A549 (cell line): Measurements from ENCODE around the gene ACACA. TPM values are rescaled to one million over a fixed set of nuclear protein-coding genes. Genes with fewer than 3 reads are reported as not detected.

Source experiments
- ATAC-seq, 2 experiments: fragments of 200-7000 bp in 1 of 2; fragments of >200 bp in 1 of 2; cut with Nextera tagmentation in 1 of 2; cut with Tn5 transposase in 1 of 2; 3 replicates each; pipeline versions ENCODE4 v1.8.0 to v1.9.1; 2018 to 2020; ENCODE audit warnings: mild to moderate bottlenecking in 1 of 2, moderate library complexity in 1 of 2
- CTCF ChIA-PET: fragments of 300-600 bp; sonication (Branson Sonifier 250); formaldehyde crosslinking; extraction: SDS; loops from one replicate; lab custom pipeline; 2021; ENCODE audit warnings: antibody characterized with exemption, inconsistent platforms; lab: Yijun Ruan, JAX
- POLR2A ChIA-PET: fragments of 350-600 bp; formaldehyde crosslinking; extraction: SDS; loops from one replicate; lab custom pipeline; 2021; ENCODE audit warnings: antibody characterized with exemption, inconsistent platforms; lab: Yijun Ruan, JAX
- DNase-seq, 2 experiments: peaks; one replicate each; pipeline versions ENCODE4 v3.0.0 to v3.0.0-alpha.2; 2011 to 2016; ENCODE audit warnings: low read depth in 1 of 2, low spot score in 1 of 2
- FAIRE-seq: peaks from 2 replicates; lab custom pipeline; 2011; peaks lifted over from hg19 to GRCh38; lab: Jason Lieb, UNC
- H3K27ac ChIP-seq, 2 experiments: fragments of >200 bp; sonication (Bioruptor Twin); formaldehyde crosslinking; 3 replicates each; pipeline ENCODE4 v1.5.1; 2016 to 2017
- H3K4me1 ChIP-seq: fragments of >200 bp; sonication (Bioruptor Twin); formaldehyde crosslinking; 3 replicates; pipeline ENCODE4 v1.6.1; 2016
- H3K4me2 ChIP-seq: fragments of >200 bp; sonication (Bioruptor Twin); formaldehyde crosslinking; 3 replicates; pipeline ENCODE4 v1.6.1; 2016
- H3K4me3 ChIP-seq: fragments of >200 bp; sonication (Bioruptor Twin); formaldehyde crosslinking; 3 replicates; pipeline ENCODE4 v1.5.1; 2016
- H3K9me3 ChIP-seq: fragments of >200 bp; sonication (Bioruptor Twin); formaldehyde crosslinking; 3 replicates; pipeline ENCODE4 v1.6.1; 2016
- BHLHE40 ChIP-seq: IDR thresholded peaks from 2 replicates; pipeline ENCODE4 v1.6.1; 2012; ENCODE audit warnings: low read depth, low read length, inconsistent platforms
- CHD4 ChIP-seq: fragments of 200-600 bp; sonication (generic); IDR thresholded peaks from 2 replicates; pipeline ENCODE4 v1.6.1; 2016; ENCODE audit warnings: antibody characterized with exemption, mild to moderate bottlenecking, borderline replicate concordance
- EHF ChIP-seq: fragments of 250-450 bp; sonication (Bioruptor Pico); IDR thresholded peaks from 2 replicates; pipeline ENCODE4 v1.5.0; 2020; ENCODE audit warnings: mild to moderate bottlenecking
- EHMT2 ChIP-seq: fragments of 200-600 bp; sonication (generic); IDR thresholded peaks from 2 replicates; pipeline ENCODE4 v1.6.1; 2016; ENCODE audit warnings: antibody characterized with exemption, low read depth, mild to moderate bottlenecking, moderate library complexity
- EP300 ChIP-seq, 2 experiments: fragments of >200 bp; sonication (Bioruptor Twin); formaldehyde crosslinking; IDR thresholded peaks; 2 replicates in 1 of 2; 3 replicates in 1 of 2; pipeline ENCODE4 v1.6.1; 2016 to 2017
- GATA3 ChIP-seq: IDR thresholded peaks from 2 replicates; pipeline ENCODE4 v1.6.1; 2012; ENCODE audit warnings: borderline replicate concordance
- HDAC2 ChIP-seq: fragments of 200-600 bp; sonication (generic); IDR thresholded peaks from 2 replicates; pipeline ENCODE4 v1.6.1; 2016
- HEYL ChIP-seq: fragments of 250-450 bp; sonication (Bioruptor Pico); IDR thresholded peaks from 2 replicates; pipeline ENCODE4 v1.8.0; 2021; ENCODE audit warnings: mild to moderate bottlenecking, moderate library complexity
- HOXB5 ChIP-seq: fragments of 250-450 bp; sonication (Bioruptor Pico); IDR thresholded peaks from 2 replicates; pipeline ENCODE4 v1.5.0; 2020; ENCODE audit warnings: mild to moderate bottlenecking, moderate library complexity
- JUN ChIP-seq, 2 experiments: fragments of >200 bp; sonication (Bioruptor Twin); formaldehyde crosslinking; IDR thresholded peaks; 2 replicates in 1 of 2; 3 replicates in 1 of 2; pipeline ENCODE4 v1.6.1; 2016 to 2017
- KDM1A ChIP-seq: fragments of 200-600 bp; sonication (generic); IDR thresholded peaks from 2 replicates; pipeline ENCODE4 v1.6.1; 2016; ENCODE audit warnings: low read depth, mild to moderate bottlenecking
- MAFK ChIP-seq: fragments of 450-650 bp; IDR thresholded peaks from 2 replicates; pipeline ENCODE4 v1.6.1; 2014; ENCODE audit not compliant: partially characterized antibody
- MAZ ChIP-seq: fragments of 150-350 bp; IDR thresholded peaks from 2 replicates; pipeline ENCODE4 v1.6.1; 2014; ENCODE audit warnings: antibody characterized with exemption, low read depth, low read length, borderline replicate concordance
- NFE2L2 ChIP-seq: fragments of 150-350 bp; conservative IDR thresholded peaks from 2 replicates; pipeline ENCODE4 v1.6.1; 2014; ENCODE audit warnings: low read length
- POLR2A ChIP-seq: IDR thresholded peaks from 2 replicates; pipeline ENCODE4 v1.6.1; 2012; ENCODE audit warnings: mild to moderate bottlenecking, low read length
- POLR2AphosphoS2 ChIP-seq: conservative IDR thresholded peaks from 2 replicates; pipeline ENCODE4 v1.6.1; 2012; ENCODE audit warnings: low read length, improper control_type of control experiment, inconsistent platforms
- RARB ChIP-seq: fragments of 250-450 bp; sonication (Bioruptor Pico); IDR thresholded peaks from 2 replicates; pipeline ENCODE4 v1.8.0; 2021; ENCODE audit warnings: mild to moderate bottlenecking, moderate library complexity
- RFX5 ChIP-seq: fragments of 450-650 bp; IDR thresholded peaks from 2 replicates; pipeline ENCODE4 v1.7.1; 2014; ENCODE audit warnings: antibody characterized with exemption, mild to moderate bottlenecking, moderate library complexity
- SMC3 ChIP-seq: fragments of >200 bp; sonication (Bioruptor Twin); formaldehyde crosslinking; IDR thresholded peaks from 3 replicates; pipeline ENCODE4 v1.6.1; 2018; ENCODE audit warnings: inconsistent platforms
- ZFP36 ChIP-seq: fragments of 450-650 bp; IDR thresholded peaks from 2 replicates; pipeline ENCODE4 v1.6.1; 2014; ENCODE audit warnings: borderline replicate concordance; ENCODE audit not compliant: partially characterized antibody
- ZNF302 ChIP-seq: fragments of 250-450 bp; sonication (Bioruptor Pico); IDR thresholded peaks from 2 replicates; pipeline ENCODE4 v1.9.0; 2021; ENCODE audit warnings: inconsistent platforms, mild to moderate bottlenecking, moderate library complexity
- ZSCAN20 ChIP-seq: fragments of 250-450 bp; sonication (Bioruptor Pico); IDR thresholded peaks from 2 replicates; pipeline ENCODE4 v1.8.0; 2022; ENCODE audit warnings: mild to moderate bottlenecking, moderate library complexity
- WGBS: methylation state at CpG from one replicate; pipeline ENCODE4 v1.1.6; 2017; ENCODE audit errors: missing lambda C conversion rate; 5-methylcytosine and 5-hydroxymethylcytosine counted together
- polyA plus RNA-seq, 4 experiments: library from polyadenylated mRNA; depleted of rRNA in 3 of 4; stranded (reverse); fragments of >200 nt; fragmentation: RNase III in 1 of 4; extraction: RNeasy Plus Mini Kit Qiagen cat#74134 plus additional on column Dnase treatment in 1 of 4; gene quantifications; 2 replicates in 3 of 4; 3 replicates in 1 of 4; pipeline ENCODE4 v1.2.3, GENCODE V29; 2011 to 2017
- TF ChIP-seq, protein P1 (sequence below): fragments of 150-350 bp; IDR thresholded peaks from 2 replicates; pipeline ENCODE4 v1.6.1; 2014; ENCODE audit warnings: low read depth, mild to moderate bottlenecking, low read length

Gene ACACA
- polyA plus RNA-seq, 2 of the 4 experiments (the other 2 are of a cell fraction): 51.8 to 112 TPM

DNA sequence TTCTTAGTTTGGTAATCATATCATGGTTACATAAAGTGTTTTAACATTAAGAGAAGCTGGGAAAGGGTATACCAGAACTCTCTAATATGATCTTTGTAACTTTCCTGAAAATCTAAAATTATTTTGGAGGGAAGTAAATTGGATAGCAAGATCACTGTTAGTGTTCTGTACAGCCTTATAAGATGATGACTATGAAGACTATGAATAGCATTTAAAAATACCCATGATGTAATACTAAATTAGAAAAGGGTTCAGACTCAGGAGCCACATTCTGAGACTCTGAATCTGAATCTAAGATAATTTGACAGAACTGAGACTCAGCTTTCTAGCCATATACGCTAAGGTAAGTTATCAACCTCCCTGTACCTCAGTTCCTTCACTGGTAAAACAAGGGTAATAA lies 238.9 kb downstream of the ACACA start:
- Histone ChIP-seq H3K27ac (no peak overlapping the region), H3K4me2 (no peak overlapping the region), H3K9me3 (no peaks in the 10 kb centered on the region), H3K4me1 (0 out of 3 replicates have a peak, but pooled peaks cover 7% of the 10 kb centered on the region), H3K4me3 (no peak overlapping the region)
- TF ChIP-seq EP300 (IDR thresholded peaks at IDR 0.05) (no peak), HOXB5 (CRISPR knock-in tag) (no peak)
- FAIRE-seq (no peak), ATAC-seq (no peak), DNase-seq (no peak)
- POLR2A ChIA-PET: no interaction called here
- WGBS: 100% methylated on average over 1 of the region's 1 CpG
- CTCF ChIA-PET: no interaction called here

DNA sequence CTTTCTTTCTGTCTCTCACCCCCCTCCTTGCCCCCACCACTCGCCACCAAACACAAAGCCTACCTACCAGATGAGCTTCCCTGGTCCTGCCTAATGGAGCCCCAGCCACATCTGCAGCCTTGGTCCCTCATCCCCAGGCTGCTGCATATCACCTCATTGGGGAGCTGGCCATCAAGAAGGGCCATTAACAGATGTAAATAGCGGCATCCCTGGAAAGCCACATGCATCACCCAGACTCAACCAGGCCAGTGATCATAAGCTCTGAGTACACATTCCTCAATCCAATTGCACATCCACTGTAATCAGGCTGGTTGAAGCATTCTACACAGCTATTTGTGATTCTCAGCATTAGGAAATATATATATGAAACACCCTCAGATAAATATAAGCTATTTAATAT lies 242.6 kb downstream of the ACACA start:
- no peak for FAIRE-seq
- H3K27ac ChIP-seq: no peak overlapping the region
- WGBS: 92% methylated on average over 2 of the region's 2 CpGs
- DNase-seq: no peak
- no peak overlapping the region for H3K4me2 ChIP-seq
- no peak overlapping the region for H3K4me3 ChIP-seq
- peaks cover 10% of the 10 kb centered on the region; the same call in 1 of the 3 replicates for H3K4me1 ChIP-seq
- TF ChIP-seq EHMT2: no peak
- ChIA-PET POLR2A (no interaction called here), CTCF (interaction anchor here (0.6 to 3.5 kb wide), 10 partner anchors 11 to 561 kb away, joined by 3 to 26 read pairs (median 4); no protein-coding TSS in a partner anchor)
- no peaks in the 10 kb centered on the region for H3K9me3 ChIP-seq
- no peak for ATAC-seq

DNA sequence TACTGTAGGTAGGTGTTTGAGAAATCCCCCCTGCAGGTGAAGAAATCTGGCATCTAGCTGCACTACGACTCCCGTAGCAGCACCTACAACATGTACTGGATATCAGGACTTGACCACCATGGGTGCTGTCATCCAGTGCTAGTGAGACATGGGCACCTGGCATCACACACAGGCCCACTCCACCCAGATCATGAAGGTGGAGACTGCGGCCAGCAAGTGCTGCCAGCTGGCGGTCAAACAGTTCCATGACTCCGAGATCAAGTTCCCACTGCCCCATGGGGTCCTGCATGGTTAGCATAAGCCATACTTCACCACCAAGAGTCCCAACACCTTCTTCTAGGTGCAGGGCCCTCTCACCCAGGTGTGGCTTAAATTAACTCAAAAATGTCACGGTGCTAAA lies 243.8 kb downstream of the ACACA start:
- FAIRE-seq (no peak), ATAC-seq (no peak), DNase-seq (no peak)
- POLR2A ChIA-PET: no interaction called here
- Histone ChIP-seq H3K4me2 (no peak overlapping the region), H3K4me3 (no peak overlapping the region), H3K4me1 (peaks cover 5% of the 10 kb centered on the region; the same call in 1 of the 3 replicates), H3K9me3 (no peaks in the 10 kb centered on the region), H3K27ac (no peak overlapping the region)
- TF ChIP-seq ZNF302 (CRISPR knock-in tag) (no peak), KDM1A (no peak), BHLHE40 (no peak), EHF (CRISPR knock-in tag) (no peak)
- CTCF ChIA-PET: interaction anchor here (1.3 to 3.5 kb wide), 3 partner anchors 12 to 116 kb away, joined by 3 to 9 read pairs (median 7); no protein-coding TSS in a partner anchor
- WGBS: 87% methylated on average over 6 of the region's 6 CpGs

DNA sequence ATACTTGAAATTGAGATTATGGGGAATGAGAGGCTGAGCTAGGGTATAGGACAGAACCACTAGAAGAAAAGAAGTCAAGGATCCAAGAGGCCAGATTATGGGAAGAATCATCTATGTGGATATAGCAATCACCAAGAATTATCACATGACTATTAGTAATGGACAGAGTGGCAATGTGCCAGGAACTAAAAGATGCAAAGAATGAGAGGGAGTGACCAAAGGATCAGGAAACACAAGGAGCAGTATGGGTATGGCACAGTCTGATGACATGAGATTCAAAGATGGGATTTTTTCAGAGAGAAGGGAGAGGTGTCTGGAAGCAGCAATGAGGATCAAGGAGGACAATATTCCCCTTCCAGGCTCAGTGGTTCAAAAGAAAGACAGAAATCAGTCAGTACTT lies 245.7 kb downstream of the ACACA start:
- ChIA-PET CTCF (interaction anchor here (1.5 kb wide), 1 partner anchor 12 kb away, joined by 7 read pairs; no protein-coding TSS in a partner anchor), POLR2A (interaction anchor here (0.6 kb wide), 1 partner anchor 265 kb away, joined by 3 read pairs; no protein-coding TSS in a partner anchor)
- Histone ChIP-seq H3K4me2 (no peak overlapping the region), H3K4me1 (peaks cover 5% of the 10 kb centered on the region; the same call in 1 of the 3 replicates), H3K4me3 (no peak overlapping the region), H3K9me3 (no peaks in the 10 kb centered on the region), H3K27ac (no peak overlapping the region)
- ATAC-seq (peak; percentile 6 to 42; a peak in 3 of 6 replicates), FAIRE-seq (no peak), DNase-seq (peak; percentile 20 to 37)
- no peak for TF ChIP-seq RFX5
- TF ChIP-seq EHF (CRISPR knock-in tag): no peak
- TF ChIP-seq SMC3: no peak
- no peak for TF ChIP-seq HDAC2
- TF ChIP-seq MAFK: no peak
- TF ChIP-seq ZFP36: no peak
- no peak for TF ChIP-seq POLR2AphosphoS2
- no peak for TF ChIP-seq JUN (IDR thresholded peaks at IDR 0.05)
- no peak for TF ChIP-seq ZSCAN20 (CRISPR knock-in tag)
- TF ChIP-seq GATA3: no peak
- TF ChIP-seq MAZ: no peak
- no peak for TF ChIP-seq CHD4
- TF ChIP-seq HEYL (CRISPR knock-in tag): no peak
- TF ChIP-seq, protein P1, sequence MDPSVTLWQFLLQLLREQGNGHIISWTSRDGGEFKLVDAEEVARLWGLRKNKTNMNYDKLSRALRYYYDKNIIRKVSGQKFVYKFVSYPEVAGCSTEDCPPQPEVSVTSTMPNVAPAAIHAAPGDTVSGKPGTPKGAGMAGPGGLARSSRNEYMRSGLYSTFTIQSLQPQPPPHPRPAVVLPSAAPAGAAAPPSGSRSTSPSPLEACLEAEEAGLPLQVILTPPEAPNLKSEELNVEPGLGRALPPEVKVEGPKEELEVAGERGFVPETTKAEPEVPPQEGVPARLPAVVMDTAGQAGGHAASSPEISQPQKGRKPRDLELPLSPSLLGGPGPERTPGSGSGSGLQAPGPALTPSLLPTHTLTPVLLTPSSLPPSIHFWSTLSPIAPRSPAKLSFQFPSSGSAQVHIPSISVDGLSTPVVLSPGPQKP: no peak
- TF ChIP-seq RARB (CRISPR knock-in tag): no peak
- TF ChIP-seq POLR2A: no peak
- TF ChIP-seq NFE2L2: no peak
